Hepatocyte (in vitro differentiated cells): ENCODE measurements around the gene FBXO8.
"Not testable (repeated sequence)": the region's sequence is repeated elsewhere in the genome, so short reads cannot be mapped to it uniquely, and the experiment has no call there.

Experiments
- EZH2 ChIP-seq: fragments of 200-600 bp; sonication (generic); IDR thresholded peaks from 2 replicates; pipeline ENCODE4 v1.6.1; 2016; ENCODE audit warnings: antibody characterized with exemption, mild to moderate bottlenecking, borderline replicate concordance
- EZH2phosphoT487 ChIP-seq: fragments of 200-600 bp; sonication (generic); IDR thresholded peaks from one replicate; pipeline ENCODE4 v1.6.1; 2018; ENCODE audit warnings: antibody characterized with exemption, mild to moderate bottlenecking, low read depth, moderate library complexity; ENCODE audit not compliant: unreplicated experiment, severe bottlenecking

DNA sequence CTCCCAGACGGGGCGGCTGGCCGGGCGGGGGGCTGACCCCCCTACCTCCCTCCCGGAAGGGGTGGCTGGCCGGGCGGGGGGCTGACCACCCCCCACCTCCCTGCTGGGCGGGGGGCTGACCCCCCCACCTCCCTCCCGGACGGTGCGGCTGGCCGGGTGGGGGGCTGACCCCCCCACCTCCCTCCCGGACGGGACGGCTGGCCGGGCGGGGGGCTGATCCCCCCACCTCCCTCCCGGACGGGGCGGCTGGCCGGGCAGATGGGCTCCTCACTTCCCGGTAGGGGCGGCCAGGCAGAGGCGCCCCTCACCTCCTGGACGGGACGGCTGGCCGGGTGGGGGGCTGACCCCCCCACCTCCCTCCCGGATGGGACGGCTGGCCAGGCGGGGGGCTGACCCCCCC is 11.2 kb upstream of the FBXO8 start:
- not testable (repeated sequence) for TF ChIP-seq EZH2, EZH2phosphoT487
